ENCODE measurements around the gene USP50. TPM values are rescaled to one million over a fixed set of nuclear protein-coding genes. Genes with fewer than 3 reads are reported as not detected.
"Not testable (repeated sequence)": the region's sequence is repeated elsewhere in the genome, so short reads cannot be mapped to it uniquely, and the experiment has no call there.

USP50 gene
- total RNA-seq, 1 donor from 2014 or later, result 0.20 TPM

DNA sequence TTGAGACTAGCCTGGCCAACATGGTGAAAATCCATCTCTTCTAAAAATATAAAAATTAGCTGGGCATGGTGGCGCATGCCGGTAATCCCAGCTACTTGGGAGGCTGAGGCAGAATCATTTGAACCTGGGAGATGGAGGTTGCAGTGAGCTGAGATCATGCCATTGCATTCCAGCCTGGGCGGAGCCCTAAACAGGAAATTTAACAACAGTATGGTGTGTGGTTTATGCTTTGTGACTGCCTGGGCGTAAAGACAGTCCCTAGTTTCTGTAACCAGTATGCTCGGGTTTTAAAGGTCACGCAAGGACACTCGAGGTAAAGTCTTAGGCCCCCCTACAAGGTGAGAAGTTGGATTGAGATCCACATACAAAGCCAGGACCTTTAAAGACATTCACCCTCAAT lies 43.3 kb downstream of the USP50 start:
- DNase-seq (ENCODE audit: low spot score), result no peak

DNA sequence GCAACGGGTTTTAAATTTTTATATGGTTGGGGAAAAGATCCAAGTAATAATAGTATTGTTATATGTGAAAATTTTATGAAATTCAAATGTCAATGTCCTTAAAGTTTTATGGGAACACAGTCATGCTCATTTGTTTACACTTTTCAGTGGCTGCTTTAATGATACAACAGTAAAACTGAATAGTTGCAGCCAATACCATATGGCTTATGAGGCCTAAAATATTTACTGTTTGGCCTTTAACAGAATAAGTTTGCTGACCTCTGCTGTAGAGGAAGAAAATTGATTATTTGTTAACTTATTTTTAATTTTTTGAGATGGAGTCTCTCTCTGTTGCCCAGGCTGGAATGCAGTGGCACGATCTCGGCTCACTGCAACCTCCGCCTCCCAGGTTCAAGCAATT lies 44.7 kb downstream of the USP50 start:
- DNase-seq (ENCODE audit: low spot score), result no peak

DNA sequence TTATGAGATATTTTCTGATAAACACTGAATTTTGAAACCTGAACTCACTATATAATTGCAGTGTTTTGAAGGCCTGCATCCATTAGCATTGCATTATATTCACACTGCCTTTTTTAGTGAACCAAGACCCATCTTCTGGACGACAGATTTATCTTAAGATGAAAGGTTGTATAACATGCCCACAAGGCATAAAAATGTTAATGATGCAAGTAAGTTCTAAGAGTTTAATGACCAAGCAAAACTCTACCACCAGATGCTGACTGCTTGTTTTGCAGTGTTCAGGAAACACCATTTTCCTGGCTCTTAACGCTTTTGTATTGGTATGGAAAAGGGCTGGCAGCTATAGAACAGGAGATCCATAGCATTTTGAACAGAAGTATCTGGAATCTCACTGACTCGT lies 46.1 kb downstream of the USP50 start:
- DNase-seq (ENCODE audit: low spot score), result no peak

DNA sequence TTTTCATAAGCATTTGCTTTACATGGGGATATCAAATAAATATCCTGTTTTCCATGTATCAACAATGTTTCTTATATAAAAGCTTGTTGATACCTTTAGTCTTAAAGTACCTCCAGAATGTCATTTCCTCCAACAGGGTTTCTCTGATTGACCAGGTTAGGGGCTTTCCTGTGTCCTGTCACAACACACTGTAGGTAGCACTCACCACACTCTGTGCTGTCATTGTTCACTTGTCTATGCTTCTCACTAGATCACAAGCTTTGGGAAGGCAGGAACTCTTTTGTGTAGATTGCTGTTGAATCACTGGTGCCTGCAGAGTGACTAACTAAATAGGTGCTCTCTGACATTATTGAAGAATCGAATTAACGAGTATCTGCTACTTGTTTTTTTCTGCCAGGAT lies 49.8 kb downstream of the USP50 start:
- no peak for DNase-seq (ENCODE audit: low spot score)

DNA sequence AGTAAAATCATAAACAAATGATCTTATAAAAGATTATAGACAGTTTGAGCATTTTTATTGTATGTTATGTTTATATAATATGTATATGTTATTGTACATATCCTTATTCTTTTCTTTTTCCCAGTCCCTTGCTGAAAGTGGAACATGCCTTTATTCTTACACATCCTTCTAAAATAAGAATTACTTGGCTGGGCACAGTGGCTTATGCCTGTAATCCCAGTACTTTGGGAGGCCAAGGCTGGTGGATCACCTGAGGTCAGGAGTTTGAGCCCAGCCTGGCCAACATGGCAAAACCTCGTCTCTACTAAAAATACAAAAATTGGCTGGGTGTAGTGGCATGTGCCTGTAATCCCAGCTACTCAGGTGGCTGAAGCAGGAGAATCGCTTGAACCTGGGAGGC lies 51.9 kb downstream of the USP50 start:
- DNase-seq (ENCODE audit: low spot score), result not testable (repeated sequence)

DNA sequence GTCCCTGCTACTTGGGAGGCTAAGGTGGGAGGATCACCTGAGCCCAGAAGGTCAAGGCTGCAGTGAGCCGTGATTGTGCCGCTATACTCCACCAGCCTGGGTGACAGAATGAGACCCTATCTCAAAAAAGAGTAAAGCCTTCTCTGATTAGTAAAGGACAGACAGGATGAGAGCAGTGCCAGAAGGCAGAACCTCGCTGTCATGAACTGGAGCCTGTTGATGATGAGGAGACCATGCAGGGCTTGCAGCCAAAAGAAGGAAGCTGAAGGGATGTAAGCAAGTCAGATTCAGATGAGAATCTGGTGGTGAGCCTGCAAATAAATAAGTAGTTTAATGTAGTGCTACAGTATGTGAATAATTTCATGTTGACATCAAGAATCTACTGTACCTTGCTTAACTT lies 52.8 kb downstream of the USP50 start:
- no peak for DNase-seq (ENCODE audit: low spot score)

DNA sequence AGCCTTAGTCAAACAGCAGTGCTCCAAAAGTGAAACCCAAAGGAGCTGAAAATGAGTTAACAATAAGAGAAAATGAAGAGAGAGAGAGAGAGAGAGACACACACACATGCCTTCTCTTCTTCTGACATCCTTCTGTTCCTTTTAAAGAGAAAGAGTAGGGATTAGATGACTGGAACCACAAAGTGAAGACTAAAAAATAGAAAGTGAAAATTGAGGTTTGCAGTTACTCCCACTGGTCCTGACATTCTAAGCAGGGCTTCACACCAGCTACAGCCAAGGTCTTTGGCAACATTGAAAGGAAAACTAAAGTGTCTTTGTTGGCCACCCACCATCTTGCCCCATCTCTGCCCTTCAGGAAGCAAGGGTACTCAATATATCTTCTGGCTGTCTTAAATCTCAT lies 59.2 kb downstream of the USP50 start:
- DNase-seq (ENCODE audit: low spot score), result no peak

DNA sequence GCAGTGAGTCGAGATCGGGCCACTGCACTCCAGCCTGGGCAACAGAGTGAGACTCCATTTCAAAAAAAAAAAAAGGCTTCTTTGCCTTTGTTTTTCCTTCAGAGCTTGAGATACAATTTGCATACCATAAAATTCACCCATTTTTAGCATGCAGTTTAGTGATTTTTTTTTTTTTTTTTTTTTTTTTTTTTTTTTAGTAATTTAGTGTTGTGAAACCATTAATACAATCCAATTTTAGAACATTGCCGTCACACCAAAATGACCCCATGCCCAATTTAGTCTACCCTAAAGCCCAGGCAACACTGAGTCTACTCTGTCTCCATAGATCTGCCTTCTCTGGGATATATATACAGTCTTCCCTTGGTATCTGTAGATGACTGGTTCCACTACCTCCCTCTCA lies 61.1 kb downstream of the USP50 start:
- DNase-seq (ENCODE audit: low spot score), result no peak

DNA sequence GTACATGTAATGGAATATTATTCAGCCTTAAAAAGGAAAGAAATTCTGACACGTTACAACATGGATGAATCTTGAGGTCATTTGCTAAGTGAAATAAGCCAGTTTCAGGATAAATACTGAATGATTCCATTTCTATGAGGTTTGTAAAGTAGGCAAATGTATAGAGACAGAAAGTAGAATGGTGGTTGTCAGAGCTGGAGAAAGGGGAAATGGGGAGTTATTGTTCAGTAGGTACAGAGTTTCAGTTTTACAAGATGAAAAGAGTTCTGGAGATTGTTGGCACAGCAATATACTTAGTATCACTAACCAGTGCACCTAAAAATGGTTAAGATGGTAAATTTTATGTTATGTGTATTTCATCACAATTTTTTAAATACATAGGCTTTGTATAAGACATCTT lies 61.7 kb downstream of the USP50 start:
- no peak for DNase-seq (ENCODE audit: low spot score)

DNA sequence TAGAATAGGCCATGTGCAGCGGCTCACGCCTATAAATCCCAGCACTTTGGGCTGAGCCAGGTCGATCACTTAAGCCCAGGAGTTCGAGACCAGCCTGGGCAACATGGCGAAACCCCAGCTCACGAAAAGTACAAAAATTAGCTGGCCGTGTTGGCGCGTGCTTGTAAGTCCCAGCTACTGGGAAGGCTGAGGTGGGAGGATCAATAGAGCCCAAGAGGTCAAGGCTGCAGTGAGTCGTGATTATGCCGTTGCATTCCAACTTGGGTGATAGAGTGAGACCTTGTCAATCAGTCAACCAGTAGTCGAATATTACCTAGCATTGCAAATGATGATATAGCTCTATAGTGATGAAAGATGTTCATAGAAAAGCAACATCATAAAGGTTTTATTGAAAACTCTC lies 70.3 kb downstream of the USP50 start:
- no peak for DNase-seq (ENCODE audit: low spot score)

DNA sequence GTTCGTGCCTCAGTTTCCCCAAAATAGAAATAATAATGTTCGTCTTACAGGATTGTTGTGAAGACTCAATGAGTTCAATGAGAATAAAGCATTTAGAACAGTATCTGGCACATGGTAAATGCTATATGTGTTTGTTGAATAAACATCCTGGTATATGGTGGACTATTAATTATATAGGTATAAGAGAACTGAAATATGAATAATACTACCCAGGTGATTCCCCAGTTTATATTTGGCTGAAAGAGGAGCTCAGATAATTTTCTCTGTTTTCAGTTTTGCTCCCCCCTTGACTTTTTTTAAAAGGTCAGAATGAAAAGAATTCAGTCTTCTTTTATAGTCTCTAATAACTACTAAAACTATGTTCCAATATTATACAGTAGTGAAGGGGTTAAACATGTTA lies 75.4 kb downstream of the USP50 start:
- no peak for DNase-seq (ENCODE audit: low spot score)

DNA sequence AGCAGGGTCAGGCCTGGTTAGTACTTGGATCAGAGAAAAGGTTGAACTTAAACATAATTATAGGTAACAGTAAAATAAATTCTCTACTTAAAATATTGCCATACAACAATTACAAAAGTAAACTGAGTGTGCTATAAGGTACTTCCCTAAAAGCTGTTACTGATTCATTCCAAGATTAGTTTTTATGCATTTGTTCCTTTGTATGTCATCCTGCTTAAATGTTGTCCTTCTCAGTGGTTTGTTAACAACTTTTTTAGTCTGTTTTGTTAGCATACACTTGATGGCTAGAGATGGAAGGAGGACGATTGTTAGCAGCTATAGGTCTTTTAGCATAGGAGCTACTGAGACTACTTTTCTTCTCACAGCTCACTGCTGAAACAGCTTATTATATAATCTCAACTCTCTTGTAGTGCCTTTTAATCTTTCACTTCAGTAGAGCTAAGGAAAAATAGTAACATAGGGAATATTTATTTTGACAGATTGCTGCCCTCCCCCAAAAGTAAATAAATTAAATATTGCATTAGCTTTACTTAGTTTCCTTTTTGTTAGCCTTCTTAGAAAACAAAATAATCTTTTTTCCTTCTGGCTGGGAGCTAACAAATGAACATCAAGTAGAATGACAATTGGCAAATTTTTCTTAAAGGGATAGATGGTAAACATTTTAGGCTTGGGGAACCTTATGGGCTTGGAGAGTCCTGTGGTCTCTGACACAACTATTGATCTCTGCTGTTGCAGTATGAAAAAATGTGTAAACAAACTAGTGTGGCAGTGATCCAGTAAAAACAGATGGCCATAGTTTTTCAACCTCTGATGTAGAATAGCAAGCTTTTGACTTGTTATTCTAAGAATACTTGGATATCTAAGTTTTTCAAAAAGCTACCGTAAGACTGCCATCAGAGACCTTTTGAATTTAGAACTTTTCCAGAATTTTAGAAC lies 82.8 kb downstream of the USP50 start:
- DNase-seq (ENCODE audit: low spot score), result no peak

DNA sequence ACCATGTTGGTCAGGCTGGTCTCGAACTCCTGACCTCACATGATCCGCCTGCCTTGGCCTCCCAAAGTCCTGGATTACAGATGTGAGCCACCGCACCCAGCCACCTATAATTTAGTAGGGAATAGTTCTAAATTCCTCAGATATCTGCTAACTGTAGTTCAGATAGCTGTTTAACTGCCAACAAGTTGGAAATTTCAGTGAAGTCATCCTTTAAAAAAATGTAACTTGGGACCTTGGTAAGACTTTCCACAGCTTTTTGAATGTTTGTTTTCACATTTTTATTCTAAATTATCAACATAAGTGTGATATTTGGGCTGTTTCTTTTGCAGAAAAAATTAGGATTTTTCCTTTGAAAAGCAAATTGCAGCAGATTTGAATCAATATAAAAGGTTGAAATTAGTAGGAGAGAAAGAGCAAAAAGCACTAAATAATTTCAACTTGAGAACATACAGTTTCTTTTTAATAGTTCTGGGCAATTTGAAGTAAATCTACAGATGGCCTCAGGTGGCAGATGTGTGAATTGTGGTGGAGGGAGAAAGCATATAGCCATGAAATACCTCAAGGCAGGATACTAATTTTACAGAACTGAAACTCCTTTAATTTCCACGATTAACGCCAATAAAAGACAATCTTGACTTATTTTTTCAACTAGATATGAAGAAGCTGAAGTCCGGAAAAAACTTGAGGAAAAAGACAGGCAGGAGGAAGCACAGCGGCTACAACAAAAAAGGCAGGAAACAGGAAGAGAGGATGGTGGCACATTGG lies 87.9 kb downstream of the USP50 start:
- DNase-seq (ENCODE audit: low spot score), result no peak

DNA sequence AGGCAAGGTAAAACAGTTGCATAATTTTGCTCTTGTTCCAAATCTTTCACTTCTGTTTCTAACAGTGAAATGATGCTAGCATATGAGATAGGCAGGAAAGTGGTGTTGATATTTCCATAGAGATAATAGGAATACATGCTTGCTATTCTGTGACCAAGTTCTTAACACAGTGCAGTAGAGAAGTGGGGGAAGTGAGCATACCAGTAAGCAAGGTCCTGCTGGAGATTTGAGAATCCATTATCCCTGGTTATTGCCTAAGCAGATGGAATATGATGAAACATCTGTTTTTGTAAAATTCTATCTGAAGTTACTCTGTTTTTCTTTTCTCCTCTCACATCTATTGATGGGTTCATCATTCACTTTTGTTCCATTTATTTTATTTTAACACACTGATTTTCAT lies 93.5 kb downstream of the USP50 start:
- DNase-seq (ENCODE audit: low spot score), result no peak

Other genes starting within 250 kb of the USP50 start
- gene GABPB1, start 191.5 kb downstream of the USP50 start, total RNA-seq, result 16.0 TPM
- 62.6 TPM for gene USP8, start 122.3 kb downstream of the USP50 start, total RNA-seq
- gene TRPM7, start 140.1 kb upstream of the USP50 start, total RNA-seq, result 33.6 TPM
- gene SPPL2A, start 219.0 kb upstream of the USP50 start, total RNA-seq, result 94.3 TPM